ENCODE measurements around the gene NENF.

DNA sequence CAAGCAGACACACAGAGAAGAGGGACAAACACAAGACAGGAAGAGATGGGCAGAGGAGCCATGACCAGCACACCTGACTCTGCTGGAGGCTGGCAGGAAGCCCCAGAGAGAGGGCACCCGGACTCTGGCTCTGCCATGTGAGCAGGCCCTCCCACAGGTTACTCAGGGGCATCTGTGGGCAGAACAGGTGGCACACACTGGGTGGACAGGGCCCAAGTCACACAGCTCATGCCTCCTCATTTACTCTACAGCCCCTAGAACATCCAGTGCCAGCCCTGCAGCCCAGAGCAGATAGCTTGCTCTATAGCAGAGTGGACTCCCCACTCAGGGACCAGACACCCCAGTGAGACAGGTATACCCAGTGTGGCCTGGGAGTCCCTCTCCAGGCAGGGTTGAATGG lies 46.7 kb upstream of the NENF start:
- TF ChIP-seq CTCF (IDR thresholded peaks at IDR 0.05 in 4 of 5, conservative IDR thresholded peaks at IDR 0.05 in 1 of 5) (no peak), POLR2A (IDR thresholded peaks at IDR 0.05) (no peak)

Data from gastrocnemius medialis (tissue), 4 donors.